ENCODE measurements around the gene PCDH9.

- TF ChIP-seq CTCF (IDR thresholded peaks at IDR 0.05), result no peak
- no peak for TF ChIP-seq POLR2A (IDR thresholded peaks at IDR 0.05)
- no peak for TF ChIP-seq EP300 (IDR thresholded peaks at IDR 0.05)
Measured at GRCh38 chr13:66981912-66982311, 248.2 kb downstream of the PCDH9 start.
